Mesothelial cell of epicardium (in vitro differentiated cells): ENCODE results near the gene TLCD3A. TPM values are rescaled to one million over a fixed set of nuclear protein-coding genes. Genes with fewer than 3 reads are reported as not detected.

ENCODE experiments used
- DNase-seq, 2 experiments: peaks; one replicate each; pipeline ENCODE4 v3.0.0; 2021; ENCODE audit warnings: low spot score in 2 of 2; ENCODE audit not compliant: unreplicated experiment in 2 of 2
- H3K27ac Mint-ChIP-seq: 2 replicates; pipeline ENCODE4 v1.8.0; 2021; ENCODE audit warnings: mixed read lengths
- H3K27me3 Mint-ChIP-seq: 2 replicates; pipeline ENCODE4 v1.8.0; 2021; ENCODE audit warnings: low read depth, mixed read lengths
- H3K36me3 Mint-ChIP-seq: 2 replicates; pipeline ENCODE4 v1.8.0; 2021; ENCODE audit warnings: mixed read lengths
- H3K4me1 Mint-ChIP-seq: 2 replicates; pipeline ENCODE4 v1.8.0; 2021; ENCODE audit warnings: mixed read lengths
- H3K4me3 Mint-ChIP-seq: 2 replicates; pipeline ENCODE4 v1.8.0; 2021; ENCODE audit warnings: mild to moderate bottlenecking, moderate library complexity, mixed read lengths
- H3K9me3 Mint-ChIP-seq: 2 replicates; pipeline ENCODE4 v1.8.0; 2021; ENCODE audit warnings: mixed read lengths
- CTCF ChIP-seq: fragments of 200-600 bp; sonication (generic); IDR thresholded peaks from one replicate; pipeline ENCODE4 v1.5.0; 2021; ENCODE audit warnings: antibody characterized with exemption; ENCODE audit not compliant: unreplicated experiment
- total RNA-seq: library from RNA; stranded (reverse); gene quantifications from 3 replicates; pipeline ENCODE4 v1.2.1, GENCODE V29; 2021

TLCD3A gene
- total RNA-seq, 1 donor from 2014 or later = 27.7 TPM

- peaks cover 44% of the 10 kb centered on the region for H3K36me3 Mint-ChIP-seq
- no peak for DNase-seq
- peaks cover 3% of the 10 kb centered on the region for H3K9me3 Mint-ChIP-seq
Observed at GRCh38 chr17:760371-760770, 28.0 kb downstream of the TLCD3A start.

GRCh38 chr17:767076-767475 lies 34.7 kb downstream of the TLCD3A start:
- Mint-ChIP-seq H3K9me3 (no peaks in the 10 kb centered on the region), H3K27me3 (no peaks in the 10 kb centered on the region), H3K4me1 (no peaks in the 10 kb centered on the region), H3K27ac (no peak overlapping the region), H3K4me3 (no peak overlapping the region), H3K36me3 (peaks cover 38% of the 10 kb centered on the region)
- DNase-seq = no peak
- no peak for TF ChIP-seq CTCF

More at GRCh38 chr17:760371-760770, 28.0 kb downstream of the TLCD3A start:
- no peak for TF ChIP-seq CTCF
- H3K4me1 Mint-ChIP-seq = peaks cover 11% of the 10 kb centered on the region
- no peak overlapping the region for H3K4me3 Mint-ChIP-seq
- H3K27ac Mint-ChIP-seq = no peak overlapping the region
- no peaks in the 10 kb centered on the region for H3K27me3 Mint-ChIP-seq

- H3K4me1 Mint-ChIP-seq = no peaks in the 10 kb centered on the region
- H3K36me3 Mint-ChIP-seq = peaks cover 52% of the 10 kb centered on the region
- no peak overlapping the region for H3K27ac Mint-ChIP-seq
- H3K4me3 Mint-ChIP-seq = no peak overlapping the region
- H3K9me3 Mint-ChIP-seq = no peaks in the 10 kb centered on the region
- H3K27me3 Mint-ChIP-seq = no peaks in the 10 kb centered on the region
- no peak for DNase-seq
- no peak for TF ChIP-seq CTCF
Observed at GRCh38 chr17:773016-773415, 40.6 kb downstream of the TLCD3A start.

- Mint-ChIP-seq H3K4me3 (no peak overlapping the region), H3K36me3 (peaks cover 52% of the 10 kb centered on the region), H3K9me3 (no peaks in the 10 kb centered on the region), H3K4me1 (no peaks in the 10 kb centered on the region), H3K27ac (peak overlapping the region; percentile 34), H3K27me3 (no peaks in the 10 kb centered on the region)
- no peak for DNase-seq
- TF ChIP-seq CTCF = no peak
Observed at GRCh38 chr17:773467-774312, 41.3 kb downstream of the TLCD3A start.

- H3K27ac Mint-ChIP-seq = no peak overlapping the region
- no peak for TF ChIP-seq CTCF
- no peak for DNase-seq
- no peaks in the 10 kb centered on the region for H3K4me1 Mint-ChIP-seq
- no peaks in the 10 kb centered on the region for H3K27me3 Mint-ChIP-seq
- peaks cover 47% of the 10 kb centered on the region for H3K36me3 Mint-ChIP-seq
- H3K9me3 Mint-ChIP-seq = no peaks in the 10 kb centered on the region
- no peak overlapping the region for H3K4me3 Mint-ChIP-seq
Observed at GRCh38 chr17:774313-774584, 41.9 kb downstream of the TLCD3A start.
